Measurements from ENCODE around the gene TAAR6.

DNA sequence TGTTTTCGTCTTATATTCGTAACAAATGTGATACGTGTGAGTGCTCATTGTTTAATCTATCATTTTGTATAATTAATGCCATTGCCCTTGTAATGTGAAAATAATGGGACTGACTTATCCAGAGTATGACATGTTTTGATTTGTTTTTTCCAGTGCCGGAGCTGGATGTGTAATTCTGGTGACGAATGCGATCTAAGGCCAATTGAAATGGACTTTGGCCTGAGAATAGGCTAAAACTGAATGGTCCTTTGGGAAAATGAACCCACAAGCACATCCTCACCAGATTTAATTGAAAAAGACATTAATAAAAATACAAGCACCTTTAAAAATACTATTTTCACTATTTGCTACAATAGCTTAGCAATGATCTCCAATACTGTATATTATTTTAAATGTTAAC is 26.1 kb downstream of the TAAR6 start:
- TF ChIP-seq, protein P1, sequence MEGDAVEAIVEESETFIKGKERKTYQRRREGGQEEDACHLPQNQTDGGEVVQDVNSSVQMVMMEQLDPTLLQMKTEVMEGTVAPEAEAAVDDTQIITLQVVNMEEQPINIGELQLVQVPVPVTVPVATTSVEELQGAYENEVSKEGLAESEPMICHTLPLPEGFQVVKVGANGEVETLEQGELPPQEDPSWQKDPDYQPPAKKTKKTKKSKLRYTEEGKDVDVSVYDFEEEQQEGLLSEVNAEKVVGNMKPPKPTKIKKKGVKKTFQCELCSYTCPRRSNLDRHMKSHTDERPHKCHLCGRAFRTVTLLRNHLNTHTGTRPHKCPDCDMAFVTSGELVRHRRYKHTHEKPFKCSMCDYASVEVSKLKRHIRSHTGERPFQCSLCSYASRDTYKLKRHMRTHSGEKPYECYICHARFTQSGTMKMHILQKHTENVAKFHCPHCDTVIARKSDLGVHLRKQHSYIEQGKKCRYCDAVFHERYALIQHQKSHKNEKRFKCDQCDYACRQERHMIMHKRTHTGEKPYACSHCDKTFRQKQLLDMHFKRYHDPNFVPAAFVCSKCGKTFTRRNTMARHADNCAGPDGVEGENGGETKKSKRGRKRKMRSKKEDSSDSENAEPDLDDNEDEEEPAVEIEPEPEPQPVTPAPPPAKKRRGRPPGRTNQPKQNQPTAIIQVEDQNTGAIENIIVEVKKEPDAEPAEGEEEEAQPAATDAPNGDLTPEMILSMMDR (IDR thresholded peaks at IDR 0.05): no peak
- TF ChIP-seq POLR2A (IDR thresholded peaks at IDR 0.05): no peak
